HepG2 (cell line): ENCODE data around the gene NFIL3. TPM values are rescaled to one million over a fixed set of nuclear protein-coding genes. Genes with fewer than 3 reads are reported as not detected.

Experiments
- DPF2 ChIP-seq: sonication (generic); formaldehyde crosslinking; IDR thresholded peaks from 2 replicates; pipeline ENCODE4 v1.4.0; 2020; ENCODE audit warnings: mild to moderate bottlenecking, low read depth, missing genetic modification reagents, borderline replicate concordance
- EP300 ChIP-seq, 3 experiments: sonication (generic) in 1 of 3; formaldehyde crosslinking in 1 of 3; IDR thresholded peaks; 2 replicates each; pipeline versions ENCODE4 v1.5.1 to v1.6.1; 2011 to 2020; ENCODE audit warnings: low read depth in 2 of 3, low read length in 2 of 3, borderline replicate concordance in 1 of 3, improper control_type of control experiment in 1 of 3, mild to moderate bottlenecking in 1 of 3, missing genetic modification reagents in 1 of 3, moderate library complexity in 1 of 3
- FOSL1 ChIP-seq: sonication (generic); formaldehyde crosslinking; IDR thresholded peaks from 2 replicates; pipeline ENCODE4 v1.9.0; 2021; ENCODE audit warnings: missing genetic modification reagents, borderline replicate concordance
- FOXO1 ChIP-seq: sonication (generic); formaldehyde crosslinking; IDR thresholded peaks from 2 replicates; pipeline ENCODE4 v1.4.0; 2020; ENCODE audit warnings: missing genetic modification reagents
- FOXP4 ChIP-seq: sonication (generic); formaldehyde crosslinking; IDR thresholded peaks from 2 replicates; pipeline ENCODE4 v1.4.0; 2020; ENCODE audit warnings: missing genetic modification reagents
- GABPB1 ChIP-seq: IDR thresholded peaks from 2 replicates; pipeline ENCODE4 v1.6.1; 2016; ENCODE audit warnings: mild to moderate bottlenecking, missing genetic modification reagents, moderate library complexity, missing compliant biosample characterization
- HES4 ChIP-seq: sonication (generic); formaldehyde crosslinking; IDR thresholded peaks from 2 replicates; pipeline ENCODE4 v1.9.0; 2021; ENCODE audit warnings: mild to moderate bottlenecking, missing genetic modification reagents, borderline replicate concordance
- MZF1 ChIP-seq: sonication (generic); formaldehyde crosslinking; IDR thresholded peaks from 2 replicates; pipeline ENCODE4 v1.8.1; 2023; ENCODE audit warnings: mild to moderate bottlenecking, missing genetic modification reagents, borderline replicate concordance
- NCOA2 ChIP-seq: sonication (generic); formaldehyde crosslinking; IDR thresholded peaks from 2 replicates; pipeline ENCODE4 v1.8.0; 2022; ENCODE audit warnings: inconsistent platforms
- RBFOX2 ChIP-seq: fragments of 200-400 bp; formaldehyde crosslinking; IDR thresholded peaks from 2 replicates; pipeline ENCODE4 v1.6.1; 2017; ENCODE audit warnings: low read depth, mild to moderate bottlenecking, low read length
- REL ChIP-seq: sonication (generic); formaldehyde crosslinking; conservative IDR thresholded peaks from 2 replicates; pipeline ENCODE4 v1.8.0; 2022; ENCODE audit warnings: mild to moderate bottlenecking, missing genetic modification reagents, moderate library complexity
- REST ChIP-seq, 2 experiments: IDR thresholded peaks; 2 replicates each; pipeline ENCODE4 v1.6.1; 2011 to 2012; ENCODE audit warnings: low read length in 2 of 2, borderline replicate concordance in 1 of 2, low read depth in 1 of 2, mild to moderate bottlenecking in 1 of 2, moderate library complexity in 1 of 2
- SSRP1 ChIP-seq: IDR thresholded peaks from 2 replicates; pipeline ENCODE4 v1.6.1; 2016; ENCODE audit warnings: control low read depth
- STAG1 ChIP-seq: sonication (generic); formaldehyde crosslinking; IDR thresholded peaks from 2 replicates; pipeline ENCODE4 v1.4.0; 2020; ENCODE audit warnings: missing genetic modification reagents
- THAP8 ChIP-seq: sonication (generic); formaldehyde crosslinking; IDR thresholded peaks from 2 replicates; pipeline ENCODE4 v1.5.1; 2020; ENCODE audit warnings: missing genetic modification reagents, mild to moderate bottlenecking, borderline replicate concordance
- THRA ChIP-seq: sonication (generic); formaldehyde crosslinking; IDR thresholded peaks from 2 replicates; pipeline ENCODE4 v1.4.0; 2020; ENCODE audit warnings: missing genetic modification reagents, borderline replicate concordance
- ZNF597 ChIP-seq: sonication (generic); formaldehyde crosslinking; IDR thresholded peaks from 2 replicates; pipeline ENCODE4 v1.5.0; 2020; ENCODE audit warnings: missing genetic modification reagents
- ZNF746 ChIP-seq: sonication (generic); formaldehyde crosslinking; IDR thresholded peaks from 2 replicates; pipeline ENCODE4 v1.8.0; 2022; ENCODE audit warnings: mild to moderate bottlenecking, missing genetic modification reagents
- polyA plus RNA-seq, 8 experiments: library from polyadenylated mRNA; depleted of rRNA in 3 of 8; stranded (reverse) in 7 of 8; unstranded in 1 of 8; fragments of >200 nt; fragmentation: Illumina TruSeq in 4 of 8; extraction: Trizol in 4 of 8; gene quantifications; 2 replicates each; pipeline versions ENCODE4 v1.2.1 to v1.2.3, GENCODE V29; 2011 to 2016; ENCODE audit warnings: low read depth in 4 of 8, missing spikeins in 1 of 8, mixed read lengths in 1 of 8; ENCODE audit not compliant: insufficient read depth in 1 of 8
- total RNA-seq, 5 experiments: library from RNA; depleted of rRNA; stranded (reverse); fragments of >200 nt; fragmentation: Illumina TruSeq; extraction: Trizol; gene quantifications; 2 replicates each; pipeline ENCODE4 v1.2.3, GENCODE V29; 2016; ENCODE audit warnings: low read depth in 1 of 5

The NFIL3 gene
- total and polyA plus RNA-seq, 2 of the 13 experiments (the other 11 are each of a cell fraction or from before 2014, with no cell fraction given) = 46.6 to 54.2 TPM

- no peak for TF ChIP-seq FOXP4 (CRISPR knock-in tag)
- peak; percentile 4; the same call in 1 of the 2 replicates for TF ChIP-seq NCOA2 (CRISPR knock-in tag)
- TF ChIP-seq HES4 = no peak
- TF ChIP-seq GABPB1 (CRISPR knock-in tag) = no peak
- TF ChIP-seq MZF1 (CRISPR knock-in tag) = no peak
- TF ChIP-seq FOSL1 (CRISPR knock-in tag) = no peak
- TF ChIP-seq RBFOX2 = 0 out of 2 replicates have a peak, but pooled peaks have one; percentile 25
- TF ChIP-seq ZNF597 (CRISPR knock-in tag) = no peak
- no peak for TF ChIP-seq THAP8 (CRISPR knock-in tag)
- no peak for TF ChIP-seq DPF2 (CRISPR knock-in tag)
- 0 out of 2 replicates have a peak, but pooled peaks have one; percentile 31 for TF ChIP-seq THRA (CRISPR knock-in tag)
- 0 out of 2 replicates have a peak, but pooled peaks have one; percentile 23 for TF ChIP-seq FOXO1
- TF ChIP-seq STAG1 = no peak
- TF ChIP-seq REL (CRISPR knock-in tag) = no peak
- TF ChIP-seq EP300 (IDR thresholded peaks at IDR 0.05; ENCODE audit: low read depth in 2 of 2, low read length in 2 of 2) = 0 out of 4 replicates have a peak, but pooled peaks of 1 of the 2 experiments have one; percentile 13
- TF ChIP-seq EP300 (CRISPR knock-in tag; IDR thresholded peaks at IDR 0.05; ENCODE audit: borderline replicate concordance) = no peak
- no peak for TF ChIP-seq REST (IDR thresholded peaks at IDR 0.05; ENCODE audit: borderline replicate concordance in 1 of 2, low read depth in 1 of 2, low read length in 2 of 2)
- no peak for TF ChIP-seq ZNF746
- TF ChIP-seq SSRP1 (CRISPR knock-in tag) = 0 out of 2 replicates have a peak, but pooled peaks have one; percentile 6
Measured at GRCh38 chr9:91421971-91422757, 1.5 kb downstream of the NFIL3 start (continued).
